Stomach smooth muscle (tissue), 2 donors: ENCODE results near the gene PEX5L.

Source experiments
- H3K27ac ChIP-seq: one replicate; pipeline ENCODE4 v1.7.0; 2013; ENCODE audit warnings: mild to moderate bottlenecking, low read length, inconsistent platforms
- H3K27me3 ChIP-seq, 2 donors: one replicate each; pipeline ENCODE4 v1.7.0; 2013; ENCODE audit warnings: low read length in 2 of 2; ENCODE audit not compliant: insufficient read depth in 2 of 2, control insufficient read depth in 1 of 2
- H3K36me3 ChIP-seq, 2 donors: one replicate each; pipeline ENCODE4 v1.7.0; 2013; ENCODE audit warnings: low read length in 2 of 2; ENCODE audit not compliant: control insufficient read depth in 2 of 2, insufficient read depth in 2 of 2
- H3K4me1 ChIP-seq: one replicate; pipeline ENCODE4 v1.7.0; 2013; ENCODE audit warnings: low read length; ENCODE audit not compliant: control insufficient read depth, insufficient read depth
- H3K4me3 ChIP-seq, 2 donors: one replicate each; pipeline ENCODE4 v1.7.0; 2013; ENCODE audit warnings: low read length in 2 of 2
- H3K9ac ChIP-seq, 2 donors: one replicate each; pipeline ENCODE4 v1.7.0; 2013; ENCODE audit warnings: low read length in 2 of 2, mild to moderate bottlenecking in 1 of 2
- H3K9me3 ChIP-seq, 2 donors: one replicate each; pipeline ENCODE4 v1.7.0; 2013; ENCODE audit warnings: low read length in 2 of 2; ENCODE audit not compliant: control insufficient read depth in 2 of 2
- donor health status: healthy.
- donor health status: Pancreatic carcinoma.

The PEX5L gene

GRCh38 chr3:179902061-179902460 is 134.7 kb downstream of the PEX5L start:
- H3K27ac ChIP-seq: no peak overlapping the region
- no peak overlapping the region for H3K4me3 ChIP-seq
- no peaks in the 10 kb centered on the region for H3K4me1 ChIP-seq
- no peaks in the 10 kb centered on the region for H3K36me3 ChIP-seq
- no peaks in the 10 kb centered on the region for H3K27me3 ChIP-seq
- H3K9me3 ChIP-seq: no peaks in the 10 kb centered on the region
- no peak overlapping the region for H3K9ac ChIP-seq

- Histone ChIP-seq H3K27me3 (no peaks in the 10 kb centered on the region), H3K4me3 (no peak overlapping the region), H3K9me3 (no peaks in the 10 kb centered on the region), H3K9ac (no peak overlapping the region), H3K27ac (no peak overlapping the region), H3K4me1 (no peaks in the 10 kb centered on the region), H3K36me3 (no peaks in the 10 kb centered on the region)
Observed at GRCh38 chr3:179898024-179898423, 138.7 kb downstream of the PEX5L start.

- Histone ChIP-seq H3K27me3 (no peaks in the 10 kb centered on the region), H3K4me1 (no peaks in the 10 kb centered on the region), H3K9me3 (no peaks in the 10 kb centered on the region), H3K4me3 (no peak overlapping the region), H3K36me3 (no peaks in the 10 kb centered on the region), H3K9ac (no peak overlapping the region), H3K27ac (no peak overlapping the region)
Observed at GRCh38 chr3:179897231-179897630, 139.5 kb downstream of the PEX5L start.

GRCh38 chr3:179896507-179896906 is 140.2 kb downstream of the PEX5L start:
- Histone ChIP-seq H3K27ac (no peak overlapping the region), H3K9ac (no peak overlapping the region), H3K9me3 (no peaks in the 10 kb centered on the region), H3K4me3 (no peak overlapping the region), H3K4me1 (no peaks in the 10 kb centered on the region), H3K27me3 (no peaks in the 10 kb centered on the region), H3K36me3 (no peaks in the 10 kb centered on the region)

- no peak overlapping the region for H3K4me3 ChIP-seq
- H3K36me3 ChIP-seq: no peaks in the 10 kb centered on the region
- H3K9me3 ChIP-seq: no peaks in the 10 kb centered on the region
- H3K4me1 ChIP-seq: no peaks in the 10 kb centered on the region
- H3K9ac ChIP-seq: no peak overlapping the region
- no peaks in the 10 kb centered on the region for H3K27me3 ChIP-seq
- no peak overlapping the region for H3K27ac ChIP-seq
Observed at GRCh38 chr3:179895330-179895729, 141.4 kb downstream of the PEX5L start.

- Histone ChIP-seq H3K9me3 (no peaks in the 10 kb centered on the region), H3K4me3 (no peak overlapping the region), H3K27me3 (no peaks in the 10 kb centered on the region), H3K36me3 (no peaks in the 10 kb centered on the region), H3K4me1 (no peaks in the 10 kb centered on the region), H3K9ac (no peak overlapping the region), H3K27ac (no peak overlapping the region)
Observed at GRCh38 chr3:179887295-179887943, 149.3 kb downstream of the PEX5L start.

GRCh38 chr3:179885950-179886349 is 150.8 kb downstream of the PEX5L start:
- Histone ChIP-seq H3K9ac (no peak overlapping the region), H3K27me3 (no peaks in the 10 kb centered on the region), H3K4me1 (no peaks in the 10 kb centered on the region), H3K27ac (no peak overlapping the region), H3K4me3 (no peak overlapping the region), H3K9me3 (no peaks in the 10 kb centered on the region), H3K36me3 (no peaks in the 10 kb centered on the region)

- no peaks in the 10 kb centered on the region for H3K36me3 ChIP-seq
- no peak overlapping the region for H3K9ac ChIP-seq
- H3K27me3 ChIP-seq: no peaks in the 10 kb centered on the region
- H3K4me1 ChIP-seq: no peaks in the 10 kb centered on the region
- H3K27ac ChIP-seq: no peak overlapping the region
- no peak overlapping the region for H3K4me3 ChIP-seq
- no peaks in the 10 kb centered on the region for H3K9me3 ChIP-seq
Observed at GRCh38 chr3:179884136-179884535, 152.6 kb downstream of the PEX5L start.

- Histone ChIP-seq H3K27ac (no peak overlapping the region), H3K36me3 (no peaks in the 10 kb centered on the region), H3K27me3 (no peaks in the 10 kb centered on the region), H3K9me3 (no peaks in the 10 kb centered on the region), H3K4me3 (no peak overlapping the region), H3K4me1 (no peaks in the 10 kb centered on the region), H3K9ac (no peak overlapping the region)
Observed at GRCh38 chr3:179882292-179882691, 154.4 kb downstream of the PEX5L start.

- H3K4me3 ChIP-seq: no peak overlapping the region
- no peaks in the 10 kb centered on the region for H3K27me3 ChIP-seq
- H3K4me1 ChIP-seq: no peaks in the 10 kb centered on the region
- no peaks in the 10 kb centered on the region for H3K9me3 ChIP-seq
- no peaks in the 10 kb centered on the region for H3K36me3 ChIP-seq
- H3K27ac ChIP-seq: no peak overlapping the region
- no peak overlapping the region for H3K9ac ChIP-seq
Observed at GRCh38 chr3:179881791-179882190, 154.9 kb downstream of the PEX5L start.

GRCh38 chr3:179880868-179881267 is 155.9 kb downstream of the PEX5L start:
- no peak overlapping the region for H3K27ac ChIP-seq
- H3K9me3 ChIP-seq: no peaks in the 10 kb centered on the region
- H3K9ac ChIP-seq: no peak overlapping the region
- no peak overlapping the region for H3K4me3 ChIP-seq
- no peaks in the 10 kb centered on the region for H3K36me3 ChIP-seq
- no peaks in the 10 kb centered on the region for H3K27me3 ChIP-seq
- no peaks in the 10 kb centered on the region for H3K4me1 ChIP-seq
